Lower leg skin (tissue), 4 donors: ENCODE data around the gene NAPA. TPM values are rescaled to one million over a fixed set of nuclear protein-coding genes. Genes with fewer than 3 reads are reported as not detected.

Source experiments
- DNase-seq, 2 donors: peaks; one replicate each; pipeline ENCODE4 v3.0.0-alpha.2; 2019; ENCODE audit warnings: low spot score in 2 of 2
- H3K4me3 ChIP-seq: fragments of 200-600 bp; sonication (generic); 2 replicates; pipeline ENCODE4 v1.5.1; 2017; ENCODE audit warnings: mild to moderate bottlenecking, low read depth; ENCODE audit not compliant: poor library complexity, severe bottlenecking
- POLR2A ChIP-seq, 2 donors: fragments of 450-650 bp; IDR thresholded peaks; one replicate each; pipeline ENCODE4 v1.6.1; 2016 to 2017; ENCODE audit warnings: antibody characterized with exemption in 2 of 2, mild to moderate bottlenecking in 1 of 2, moderate library complexity in 1 of 2
- WGBS, 2 donors: methylation state at CpG; one replicate each; pipeline ENCODE4 v1.1.5; 2018; 5-methylcytosine and 5-hydroxymethylcytosine counted together
- intact Hi-C: fragments of 100-400 bp; cut with DNase I; formaldehyde crosslinking; loops from one replicate; pipeline ENCODE4 v1.15.0; 2023; ENCODE audit warnings: low total_unique reads
- total RNA-seq, 4 donors: library from RNA; depleted of rRNA; stranded (reverse); fragments of >200 nt; gene quantifications; one replicate each; pipeline ENCODE4 v1.1.0, GENCODE V29; 2016
- TF ChIP-seq, protein P1 (sequence below), 3 donors: fragments of 450-650 bp; IDR thresholded peaks; one replicate each; pipeline ENCODE4 v1.5.1; 2016; ENCODE audit warnings: antibody characterized with exemption in 3 of 3, mild to moderate bottlenecking in 3 of 3, moderate library complexity in 2 of 3

Gene NAPA
- total RNA-seq, 4 donors from 2014 or later, result 182 to 344 (median 221) TPM

GRCh38 chr19:47445937-47446402 is 68.9 kb downstream of the NAPA start:
- peak in 1 of 2 donors; percentile 92 for DNase-seq
- TF ChIP-seq POLR2A (IDR thresholded peaks at IDR 0.05), result no peak
- TF ChIP-seq, protein P1, sequence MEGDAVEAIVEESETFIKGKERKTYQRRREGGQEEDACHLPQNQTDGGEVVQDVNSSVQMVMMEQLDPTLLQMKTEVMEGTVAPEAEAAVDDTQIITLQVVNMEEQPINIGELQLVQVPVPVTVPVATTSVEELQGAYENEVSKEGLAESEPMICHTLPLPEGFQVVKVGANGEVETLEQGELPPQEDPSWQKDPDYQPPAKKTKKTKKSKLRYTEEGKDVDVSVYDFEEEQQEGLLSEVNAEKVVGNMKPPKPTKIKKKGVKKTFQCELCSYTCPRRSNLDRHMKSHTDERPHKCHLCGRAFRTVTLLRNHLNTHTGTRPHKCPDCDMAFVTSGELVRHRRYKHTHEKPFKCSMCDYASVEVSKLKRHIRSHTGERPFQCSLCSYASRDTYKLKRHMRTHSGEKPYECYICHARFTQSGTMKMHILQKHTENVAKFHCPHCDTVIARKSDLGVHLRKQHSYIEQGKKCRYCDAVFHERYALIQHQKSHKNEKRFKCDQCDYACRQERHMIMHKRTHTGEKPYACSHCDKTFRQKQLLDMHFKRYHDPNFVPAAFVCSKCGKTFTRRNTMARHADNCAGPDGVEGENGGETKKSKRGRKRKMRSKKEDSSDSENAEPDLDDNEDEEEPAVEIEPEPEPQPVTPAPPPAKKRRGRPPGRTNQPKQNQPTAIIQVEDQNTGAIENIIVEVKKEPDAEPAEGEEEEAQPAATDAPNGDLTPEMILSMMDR (IDR thresholded peaks at IDR 0.05), result no peak
- intact Hi-C loops, result loop anchor here (5.0 kb wide), 1 partner anchor 246 kb away; no protein-coding TSS in a partner anchor
- 3 to 5% methylated on average over 22 of the region's 22 CpGs for WGBS, 2 donors
- no peak overlapping the region for H3K4me3 ChIP-seq

DNA sequence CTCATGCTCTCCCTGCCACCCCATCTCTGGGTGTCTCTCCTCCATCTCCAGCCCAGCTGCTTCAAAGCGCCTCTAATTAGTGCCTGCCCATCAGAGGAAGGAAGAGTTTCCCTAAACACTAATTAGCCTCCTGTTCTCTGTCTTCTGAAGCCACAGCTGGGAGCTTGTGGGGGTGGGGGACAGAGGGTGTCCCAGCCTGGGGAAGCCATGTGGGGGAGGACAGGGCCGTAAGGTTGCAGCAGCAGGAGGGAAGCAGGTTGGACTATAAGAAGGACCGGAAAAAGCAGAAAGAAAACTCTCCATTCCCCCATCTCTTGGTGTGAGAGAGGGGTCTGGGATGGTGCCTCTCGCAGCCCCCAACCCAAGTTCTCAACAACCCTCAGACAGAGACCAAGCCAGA is 69.3 kb downstream of the NAPA start:
- intact Hi-C loops, result loop anchor here (5.0 kb wide), 1 partner anchor 247 kb away; no protein-coding TSS in a partner anchor
- H3K4me3 ChIP-seq, result no peak overlapping the region
- no peak for TF ChIP-seq POLR2A (IDR thresholded peaks at IDR 0.05)
- TF ChIP-seq, protein P1 (IDR thresholded peaks at IDR 0.05), result no peak
- WGBS, 2 donors, result 39 to 45% methylated on average over 4 of the region's 4 CpGs
- DNase-seq, result no peak

- no peak overlapping the region for H3K4me3 ChIP-seq
- intact Hi-C loops, result no loop called here
- no peak for TF ChIP-seq POLR2A (IDR thresholded peaks at IDR 0.05)
- TF ChIP-seq, protein P1 (IDR thresholded peaks at IDR 0.05), result no peak
- DNase-seq, result no peak
- 15 to 16% methylated on average over 22 of the region's 22 CpGs for WGBS, 2 donors
Measured at GRCh38 chr19:47444388-47444821, 70.5 kb downstream of the NAPA start.

DNA sequence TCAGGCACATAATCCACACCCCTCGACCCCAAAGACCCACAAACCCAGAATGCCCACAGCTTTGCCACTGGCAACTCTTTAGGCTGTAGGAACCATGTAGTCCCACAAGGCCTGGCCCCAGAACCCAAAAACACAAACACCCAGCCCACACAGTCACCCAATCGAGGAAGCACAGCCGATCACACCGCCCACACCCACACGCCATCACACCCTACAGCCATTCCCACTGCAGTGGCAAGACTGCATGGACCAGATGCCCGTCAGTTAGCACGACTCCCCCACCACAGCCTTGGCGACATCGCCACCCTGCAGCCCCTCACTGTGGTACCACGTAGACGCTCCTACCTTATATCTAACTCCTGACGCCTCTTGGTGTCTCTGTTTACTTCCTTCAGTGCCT is 71.5 kb downstream of the NAPA start:
- 56 to 57% methylated on average over 12 of the region's 12 CpGs for WGBS, 2 donors
- intact Hi-C loops, result no loop called here
- no peak overlapping the region for H3K4me3 ChIP-seq
- DNase-seq, result no peak
- TF ChIP-seq, protein P1 (IDR thresholded peaks at IDR 0.05), result no peak
- TF ChIP-seq POLR2A (IDR thresholded peaks at IDR 0.05), result no peak

DNA sequence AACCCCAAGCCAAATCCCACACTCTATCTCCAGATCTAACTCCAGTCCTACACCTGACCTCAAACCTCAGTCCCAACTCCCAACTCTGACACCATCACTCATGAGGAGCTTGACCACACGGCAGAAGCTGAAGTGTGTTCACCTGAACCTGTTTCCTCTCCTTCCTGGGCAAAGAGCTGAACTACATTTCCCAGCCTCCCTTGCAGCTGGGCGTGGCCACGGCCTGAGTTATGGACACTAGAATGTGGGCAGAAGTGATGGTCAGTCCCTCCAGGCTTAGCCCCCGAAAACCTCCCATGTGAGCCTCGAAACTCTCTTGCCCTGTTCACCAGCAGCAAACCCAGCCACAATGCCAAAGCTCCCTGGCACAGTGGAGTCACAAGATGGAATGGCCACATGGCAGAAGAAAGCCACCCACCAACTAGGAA is 76.1 kb downstream of the NAPA start:
- intact Hi-C loops, result loop anchor here (5.0 kb wide), 1 partner anchor 258 kb away; no protein-coding TSS in a partner anchor
- TF ChIP-seq, protein P1 (IDR thresholded peaks at IDR 0.05), result no peak
- no peak for TF ChIP-seq POLR2A (IDR thresholded peaks at IDR 0.05)
- DNase-seq, result no peak
- 13 to 36% methylated on average over 4 to 5 of the region's 5 CpGs for WGBS, 2 donors
- H3K4me3 ChIP-seq, result no peak overlapping the region

Other genes starting within 250 kb of the NAPA start
- gene INAFM1, start 240.2 kb downstream of the NAPA start, total RNA-seq, result 10 to 100 TPM in 1 of 4 donors, 1 to 10 TPM in 3; 6.0 to 13.6 (median 8.2) TPM
- gene C5AR1, start 205.2 kb downstream of the NAPA start, total RNA-seq, result 1 to 10 TPM; 1.1 to 3.7 (median 2.0) TPM
- 1 to 10 TPM in 3 of 4 donors, under 1 TPM in 1; 0.91 to 3.5 (median 1.7) TPM for gene C5AR2, start 182.9 kb downstream of the NAPA start, total RNA-seq
- gene DHX34, start 165.7 kb downstream of the NAPA start, total RNA-seq, result 10 to 100 TPM; 11.1 to 28.7 (median 18.9) TPM
- 1 to 10 TPM; 1.9 to 8.5 (median 4.6) TPM for gene MEIS3, start 95.5 kb downstream of the NAPA start, total RNA-seq
- 1 to 10 TPM in 2 of 4 donors, under 1 TPM in 1, not detected in 1; 0.38 to 2.3 (median 1.6) TPM for gene SLC8A2, start 43.2 kb downstream of the NAPA start, total RNA-seq
- gene KPTN, start 30.8 kb downstream of the NAPA start, total RNA-seq, result 1 to 10 TPM; 3.5 to 9.0 (median 5.9) TPM
- gene ZNF541, start 58.1 kb upstream of the NAPA start, total RNA-seq, result 1 to 10 TPM in 1 of 4 donors, under 1 TPM in 2, not detected in 1; 0.08 to 1.5 (median 0.69) TPM
- gene BICRA, start 94.1 kb upstream of the NAPA start, total RNA-seq, result 10 to 100 TPM; 12.5 to 25.4 (median 18.4) TPM
- gene EHD2, start 198.4 kb upstream of the NAPA start, total RNA-seq, result 10 to 100 TPM; 49.4 to 89.4 (median 66.0) TPM
- gene NOP53, start 230.5 kb upstream of the NAPA start, total RNA-seq, result 100 to 1,000 TPM; 537 to 842 (median 746) TPM